Heart left ventricle (tissue), 16 donors: ENCODE results near the gene MYO10. TPM values are rescaled to one million over a fixed set of nuclear protein-coding genes. Genes with fewer than 3 reads are reported as not detected.

Experiments used
- ATAC-seq, 4 donors: fragments of 200-7000 bp; cut with Tn5 transposase; one replicate each; pipeline ENCODE4 v1.9.1; 2020 to 2022; ENCODE audit warnings: moderate library complexity in 4 of 4, mild to moderate bottlenecking in 3 of 4, moderate number of reproducible peaks in 1 of 4
- DNase-seq, 5 donors: peaks; one replicate each; pipeline ENCODE4 v3.0.0-alpha.2; 2020
- H3K27ac ChIP-seq, 12 donors: fragments of 200-600 bp; sonication (generic) in 4 of 12; one replicate each; pipeline versions ENCODE4 v1.5.0 to v1.8.0; 2016 to 2022; ENCODE audit warnings: mild to moderate bottlenecking in 2 of 12
- H3K27me3 ChIP-seq, 9 donors: fragments of 200-600 bp; sonication (generic) in 2 of 9; one replicate each; pipeline versions ENCODE4 v1.5.1 to v1.8.0; 2016 to 2022; ENCODE audit warnings: mild to moderate bottlenecking in 3 of 9
- H3K36me3 ChIP-seq, 9 donors: fragments of 200-600 bp; sonication (generic) in 2 of 9; one replicate each; pipeline versions ENCODE4 v1.5.0 to v1.8.0; 2018 to 2022; ENCODE audit warnings: mild to moderate bottlenecking in 2 of 9
- H3K4me1 ChIP-seq, 12 donors: fragments of 200-600 bp; sonication (generic) in 4 of 12; one replicate each; pipeline versions ENCODE4 v1.5.0 to v1.8.0; 2016 to 2022; ENCODE audit warnings: mild to moderate bottlenecking in 3 of 12
- H3K4me3 ChIP-seq, 12 donors: fragments of 200-600 bp; sonication (generic) in 4 of 12; one replicate each; pipeline versions ENCODE4 v1.5.0 to v1.8.0; 2017 to 2022; ENCODE audit warnings: mild to moderate bottlenecking in 9 of 12, moderate library complexity in 4 of 12
- H3K9me3 ChIP-seq, 12 donors: fragments of 200-600 bp; sonication (generic) in 4 of 12; one replicate each; pipeline versions ENCODE4 v1.5.0 to v1.8.0; 2016 to 2022; ENCODE audit warnings: mild to moderate bottlenecking in 1 of 12
- POLR2A ChIP-seq, 2 donors: fragments of 450-650 bp; IDR thresholded peaks; one replicate each; pipeline ENCODE4 v1.6.1; 2017; ENCODE audit warnings: antibody characterized with exemption in 2 of 2, mild to moderate bottlenecking in 2 of 2, moderate library complexity in 2 of 2
- WGBS, 4 donors: extraction: QIAGEN DNeasy Blood & Tissue Kit in 2 of 4; methylation state at CpG; one replicate each; pipeline versions ENCODE4 v1.1.5 to v1.1.7; 2013 to 2018; 5-methylcytosine and 5-hydroxymethylcytosine counted together
- intact Hi-C, 10 donors: fragments of 100-400 bp; cut with DNase I; formaldehyde crosslinking; loops; one replicate each; pipeline versions ENCODE4 v1.11.1 to v1.14.2; 2022
- polyA plus RNA-seq, 2 donors: library from polyadenylated mRNA; stranded (reverse); fragments of 200-250 nt; gene quantifications; one replicate each; pipeline ENCODE4 v1.2.3, GENCODE V29; 2013
- total RNA-seq, 9 donors: library from RNA; depleted of rRNA in 2 of 9; stranded (reverse); fragments of >200 nt in 2 of 9; fragmentation: NEBNext Ultra II Directional in 3 of 9; extraction: Animal tissue kit (Norgen Biotek cat#: 25700) in 3 of 9; gene quantifications; one replicate each; pipeline versions ENCODE4 v1.1.0 to v1.2.4, GENCODE V29; 2016 to 2023
- TF ChIP-seq, protein P1 (sequence below), 12 donors: fragments of 200-600 bp; sonication (generic) in 4 of 12; IDR thresholded peaks; one replicate each; pipeline versions ENCODE4 v1.5.0 to v1.8.0; 2018 to 2022; ENCODE audit warnings: antibody characterized with exemption in 12 of 12, mild to moderate bottlenecking in 5 of 12
- donor health status: ischemic (EF 13 %, LVEDD 7.1; RV severe dilation, severe dysfunction).
- donor health status: healthy with polysubstance abuse.
- donor health status: DM: no; HTN: yes; CAD: no.
- donor health status: DM: no; HTN: no; CAD: no.
- donor health status: ischemic (EF 25% LVEDD 6.9; RV normal size, moderate dysfunction).
- donor health status: ischemic (EF 25% LVEDD 5.7; RV mildly dilated, moderate dysfunction).
- donor health status: healthy.
- donor health status: DM: yes; HTN: yes; CAD: no.
- donor health status: ischemic (EF 35%, LVEDD 5.7; RV mildly dilated, moderate dysfunction).
- donor health status: nonischemic (EF 11% LVEDD 7.7; RV severe dilation, severe dysfunction).
- donor health status: DM: yes; HTN: yes; CAD: no.
- donor health status: PGD.
- donor health status: ischemic (EF 29% LVEDD 5.4; RV normal size, mild dysfunction).
- donor health status: nonischemic (EF 23%, LVEDD 6.1; RV moderate dilation, normal function).

MYO10 gene
- total and polyA plus RNA-seq, 11 donors, result 2.0 to 17.3 (median 3.8) TPM

DNA sequence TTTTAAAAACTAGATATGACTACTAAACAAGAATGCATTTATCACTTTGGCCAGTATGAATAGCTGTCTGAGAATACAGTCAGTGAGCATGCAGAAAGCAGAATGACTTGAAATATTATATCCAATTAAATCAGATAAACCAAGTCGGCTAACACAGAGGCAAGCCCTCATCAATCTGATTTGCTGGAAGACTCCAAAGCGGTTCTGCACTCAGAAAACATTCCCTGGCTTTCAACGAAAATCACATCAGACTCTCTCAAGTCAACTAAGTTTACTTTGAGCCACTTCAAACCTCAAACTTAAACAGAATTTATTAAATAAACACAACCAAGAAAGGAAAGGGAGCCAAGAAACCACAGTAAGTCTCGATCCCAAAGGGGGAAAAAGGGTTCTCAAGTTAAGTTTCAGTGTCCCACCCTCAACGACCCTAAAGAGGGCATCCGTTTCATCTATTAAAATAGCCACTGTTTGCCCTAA, 1.4 kb downstream of the MYO10 start:
- TF ChIP-seq POLR2A (IDR thresholded peaks at IDR 0.05), result no peak
- TF ChIP-seq, protein P1, sequence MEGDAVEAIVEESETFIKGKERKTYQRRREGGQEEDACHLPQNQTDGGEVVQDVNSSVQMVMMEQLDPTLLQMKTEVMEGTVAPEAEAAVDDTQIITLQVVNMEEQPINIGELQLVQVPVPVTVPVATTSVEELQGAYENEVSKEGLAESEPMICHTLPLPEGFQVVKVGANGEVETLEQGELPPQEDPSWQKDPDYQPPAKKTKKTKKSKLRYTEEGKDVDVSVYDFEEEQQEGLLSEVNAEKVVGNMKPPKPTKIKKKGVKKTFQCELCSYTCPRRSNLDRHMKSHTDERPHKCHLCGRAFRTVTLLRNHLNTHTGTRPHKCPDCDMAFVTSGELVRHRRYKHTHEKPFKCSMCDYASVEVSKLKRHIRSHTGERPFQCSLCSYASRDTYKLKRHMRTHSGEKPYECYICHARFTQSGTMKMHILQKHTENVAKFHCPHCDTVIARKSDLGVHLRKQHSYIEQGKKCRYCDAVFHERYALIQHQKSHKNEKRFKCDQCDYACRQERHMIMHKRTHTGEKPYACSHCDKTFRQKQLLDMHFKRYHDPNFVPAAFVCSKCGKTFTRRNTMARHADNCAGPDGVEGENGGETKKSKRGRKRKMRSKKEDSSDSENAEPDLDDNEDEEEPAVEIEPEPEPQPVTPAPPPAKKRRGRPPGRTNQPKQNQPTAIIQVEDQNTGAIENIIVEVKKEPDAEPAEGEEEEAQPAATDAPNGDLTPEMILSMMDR (IDR thresholded peaks at IDR 0.05), result no peak
- Histone ChIP-seq H3K9me3 (no peaks in the 10 kb centered on the region), H3K27me3 (peaks cover 0 to 65% (median 24%) of the 10 kb centered on the region in 9 donors), H3K36me3 (no peaks in the 10 kb centered on the region), H3K4me1 (peaks cover 0 to 28% (median 11%) of the 10 kb centered on the region in 12 donors), H3K4me3 (peak overlapping the region; percentile 60 to 90 (median 74)), H3K27ac (peak overlapping the region in 2 of 12 donors; percentile 64 to 79)
- intact Hi-C loops, result loop anchor here (2.0 to 10.0 kb wide), 14 partner anchors 86 to 260 kb away; no protein-coding TSS in a partner anchor
- no peak for ATAC-seq
- 1 to 2% (median 1%) methylated on average over 6 of the region's 6 CpGs for WGBS, 4 donors
- no peak for DNase-seq

DNA sequence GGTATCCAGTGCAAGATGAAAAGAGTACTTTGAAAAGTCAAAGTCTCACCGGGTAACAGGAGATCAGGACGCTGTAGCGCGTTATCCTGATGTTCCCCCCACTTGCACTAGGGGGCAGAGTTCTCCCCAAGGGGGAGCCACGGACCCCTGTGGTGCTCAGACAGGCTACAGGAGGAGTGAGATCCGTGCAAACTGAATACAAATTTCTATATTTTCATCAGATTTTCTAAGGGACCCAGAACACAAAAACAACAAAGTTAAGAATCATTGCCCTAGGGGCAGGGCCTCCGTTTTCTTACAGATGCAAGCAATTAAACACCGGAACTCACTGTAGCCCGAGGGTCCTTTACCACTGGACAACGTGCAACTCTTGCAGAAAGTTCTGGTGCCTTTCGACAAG, 2.0 kb downstream of the MYO10 start:
- TF ChIP-seq, protein P1 (IDR thresholded peaks at IDR 0.05), result peak; percentile 70 to 86 (median 78)
- no peak for TF ChIP-seq POLR2A (IDR thresholded peaks at IDR 0.05)
- 4 to 7% (median 6%) methylated on average over 11 of the region's 11 CpGs for WGBS, 4 donors
- peak in 3 of 4 donors; percentile 43 to 79 (median 52) for ATAC-seq
- Histone ChIP-seq H3K27me3 (peaks cover 0 to 65% (median 24%) of the 10 kb centered on the region in 9 donors), H3K4me1 (peaks cover 0 to 28% (median 11%) of the 10 kb centered on the region in 12 donors), H3K36me3 (no peaks in the 10 kb centered on the region), H3K4me3 (peak overlapping the region in 11 of 12 donors; percentile 60 to 90 (median 74)), H3K27ac (no peak overlapping the region), H3K9me3 (no peaks in the 10 kb centered on the region)
- peak in 4 of 5 donors; percentile 37 to 74 (median 54) for DNase-seq
- intact Hi-C loops, result loop anchor here in 9 of 10 donors (2.0 to 10.0 kb wide), 14 partner anchors 87 to 261 kb away; no protein-coding TSS in a partner anchor

DNA sequence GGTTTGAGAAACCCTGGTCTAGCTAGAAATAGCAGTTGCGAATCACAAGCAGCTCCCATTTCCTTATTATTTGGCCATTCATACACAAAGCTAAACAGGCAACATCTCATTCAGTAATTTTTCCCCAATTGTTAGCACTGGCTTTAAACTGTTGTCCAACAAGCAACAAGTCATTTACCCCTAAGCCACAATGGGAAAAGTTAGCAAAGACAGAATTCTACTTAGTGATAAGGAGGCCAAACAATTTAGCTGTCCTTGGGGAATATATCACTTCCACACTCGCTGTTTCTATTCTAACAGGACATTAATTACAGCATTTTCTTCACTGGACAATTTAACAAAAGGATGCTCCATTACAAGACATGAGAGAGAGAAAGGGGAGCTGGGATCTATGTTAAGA, 2.8 kb downstream of the MYO10 start:
- Histone ChIP-seq H3K27me3 (peaks cover 0 to 65% (median 24%) of the 10 kb centered on the region in 9 donors), H3K36me3 (no peaks in the 10 kb centered on the region), H3K9me3 (no peaks in the 10 kb centered on the region), H3K27ac (no peak overlapping the region), H3K4me1 (peaks cover 0 to 28% (median 11%) of the 10 kb centered on the region in 12 donors), H3K4me3 (peak overlapping the region in 7 of 12 donors; percentile 66 to 90 (median 77))
- no peak for TF ChIP-seq POLR2A (IDR thresholded peaks at IDR 0.05)
- TF ChIP-seq, protein P1 (IDR thresholded peaks at IDR 0.05), result no peak
- ATAC-seq (no peak), DNase-seq (no peak)
- intact Hi-C loops, result loop anchor here in 7 of 10 donors (2.0 to 10.0 kb wide), 9 partner anchors 111 to 261 kb away; no protein-coding TSS in a partner anchor
- 58 to 67% (median 60%) methylated on average over 2 of the region's 2 CpGs for WGBS, 4 donors

DNA sequence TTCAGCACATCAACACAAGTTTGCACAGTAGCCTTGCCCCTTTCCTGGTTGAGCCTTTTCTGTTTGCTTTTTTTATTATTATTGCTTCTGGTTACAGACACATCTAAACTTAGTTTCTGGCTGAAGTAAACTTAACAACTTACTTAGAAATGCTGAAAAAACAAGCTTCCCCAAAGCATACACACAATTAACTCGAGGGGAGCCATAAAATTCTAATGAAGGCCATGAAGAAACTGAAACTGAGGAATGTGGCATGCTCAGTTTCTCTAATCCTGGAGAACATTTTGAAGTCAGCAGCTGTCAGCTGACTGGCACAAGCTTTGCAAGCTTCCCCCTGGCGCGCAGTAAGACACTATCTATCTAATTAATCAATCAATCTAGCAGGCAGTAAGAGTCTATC, 3.7 kb downstream of the MYO10 start:
- DNase-seq (no peak), ATAC-seq (no peak)
- H3K36me3 ChIP-seq, result no peaks in the 10 kb centered on the region
- peaks cover 0 to 63% (median 24%) of the 10 kb centered on the region in 9 donors for H3K27me3 ChIP-seq
- peaks cover 0 to 28% (median 11%) of the 10 kb centered on the region in 12 donors for H3K4me1 ChIP-seq
- no peak overlapping the region for H3K4me3 ChIP-seq
- WGBS, 4 donors, result 69 to 76% (median 74%) methylated on average over 3 of the region's 3 CpGs
- TF ChIP-seq, protein P1 (IDR thresholded peaks at IDR 0.05), result no peak
- no peak for TF ChIP-seq POLR2A (IDR thresholded peaks at IDR 0.05)
- H3K27ac ChIP-seq, result no peak overlapping the region
- no peaks in the 10 kb centered on the region for H3K9me3 ChIP-seq
- intact Hi-C loops, result loop anchor here in 7 of 10 donors (1.0 to 10.0 kb wide), 10 partner anchors 112 to 262 kb away; no protein-coding TSS in a partner anchor
